Tibial nerve (tissue), 4 donors: ENCODE measurements around the gene PRSS36. TPM values are rescaled to one million over a fixed set of nuclear protein-coding genes. Genes with fewer than 3 reads are reported as not detected.

Experiments used
- DNase-seq, 2 donors: peaks; one replicate each; pipeline ENCODE4 v3.0.0-alpha.2; 2019; ENCODE audit warnings: low spot score in 2 of 2
- H3K27ac ChIP-seq, 4 donors: fragments of 200-600 bp; sonication (generic) in 3 of 4; one replicate each; pipeline ENCODE4 v1.5.1; 2017 to 2019; ENCODE audit warnings: mild to moderate bottlenecking in 1 of 4
- H3K27me3 ChIP-seq, 2 donors: fragments of 200-600 bp; sonication (generic) in 1 of 2; one replicate each; pipeline versions ENCODE4 v1.5.1 to v1.6.0; 2017 to 2019
- H3K36me3 ChIP-seq, 3 donors: fragments of 200-600 bp; sonication (generic); one replicate each; pipeline ENCODE4 v1.5.1; 2018 to 2019
- H3K4me1 ChIP-seq, 4 donors: fragments of 200-600 bp; sonication (generic) in 3 of 4; one replicate each; pipeline ENCODE4 v1.5.1; 2017 to 2019
- H3K4me3 ChIP-seq, 4 donors: fragments of 200-600 bp; sonication (generic) in 3 of 4; one replicate each; pipeline ENCODE4 v1.5.1; 2017 to 2019; ENCODE audit warnings: mild to moderate bottlenecking in 1 of 4, moderate library complexity in 1 of 4
- H3K9me3 ChIP-seq, 4 donors: fragments of 200-600 bp; sonication (generic) in 3 of 4; one replicate each; pipeline ENCODE4 v1.5.1; 2017 to 2019
- CTCF ChIP-seq, 5 experiments: fragments of 200-600 bp in 3 of 5; fragments of 450-650 bp in 2 of 5; sonication (generic) in 3 of 5; IDR thresholded peaks; one replicate each; pipeline ENCODE4 v1.5.1; 2016 to 2019; ENCODE audit warnings: antibody characterized with exemption in 5 of 5, mild to moderate bottlenecking in 3 of 5, moderate library complexity in 2 of 5
- EP300 ChIP-seq, 2 donors: sonication (generic); formaldehyde crosslinking; IDR thresholded peaks; one replicate each; pipeline ENCODE4 v1.6.1; 2017; ENCODE audit warnings: antibody characterized with exemption in 2 of 2, mild to moderate bottlenecking in 1 of 2
- POLR2A ChIP-seq, 2 donors: fragments of 450-650 bp; IDR thresholded peaks; one replicate each; pipeline ENCODE4 v1.6.1; 2017; ENCODE audit warnings: antibody characterized with exemption in 2 of 2, mild to moderate bottlenecking in 2 of 2, moderate library complexity in 2 of 2
- WGBS, 2 donors: methylation state at CpG; one replicate each; pipeline ENCODE4 v1.1.5; 2018; 5-methylcytosine and 5-hydroxymethylcytosine counted together
- total RNA-seq, 4 donors: library from RNA; depleted of rRNA; stranded (reverse); fragments of >200 nt; gene quantifications; one replicate each; pipeline ENCODE4 v1.1.0, GENCODE V29; 2016

The PRSS36 gene
- total RNA-seq, 4 donors from 2014 or later: 6.5 to 21.3 (median 10.8) TPM

- Histone ChIP-seq H3K27me3 (no peaks in the 10 kb centered on the region), H3K27ac (no peak overlapping the region), H3K4me3 (no peak overlapping the region), H3K9me3 (no peaks in the 10 kb centered on the region), H3K36me3 (peaks cover 7 to 99% (median 26%) of the 10 kb centered on the region in 3 donors), H3K4me1 (peaks cover 0 to 1% (median 0%) of the 10 kb centered on the region in 4 donors)
- DNase-seq: no peak
- no peak for TF ChIP-seq CTCF (IDR thresholded peaks at IDR 0.05)
- no peak for TF ChIP-seq POLR2A (IDR thresholded peaks at IDR 0.05)
- TF ChIP-seq EP300 (IDR thresholded peaks at IDR 0.05): no peak
- 80 to 82% methylated on average over 7 of the region's 7 CpGs for WGBS, 2 donors
Observed at GRCh38 chr16:31194898-31195297, 45.0 kb upstream of the PRSS36 start.

GRCh38 chr16:31193874-31194273 lies 44.0 kb upstream of the PRSS36 start:
- no peak overlapping the region for H3K27ac ChIP-seq
- no peaks in the 10 kb centered on the region for H3K4me1 ChIP-seq
- WGBS, 2 donors: 84 to 85% methylated on average over 2 of the region's 2 CpGs
- H3K36me3 ChIP-seq: peaks cover 7 to 99% (median 33%) of the 10 kb centered on the region in 3 donors
- no peaks in the 10 kb centered on the region for H3K9me3 ChIP-seq
- no peak for DNase-seq
- TF ChIP-seq POLR2A (IDR thresholded peaks at IDR 0.05): no peak
- no peaks in the 10 kb centered on the region for H3K27me3 ChIP-seq
- no peak overlapping the region for H3K4me3 ChIP-seq

DNA sequence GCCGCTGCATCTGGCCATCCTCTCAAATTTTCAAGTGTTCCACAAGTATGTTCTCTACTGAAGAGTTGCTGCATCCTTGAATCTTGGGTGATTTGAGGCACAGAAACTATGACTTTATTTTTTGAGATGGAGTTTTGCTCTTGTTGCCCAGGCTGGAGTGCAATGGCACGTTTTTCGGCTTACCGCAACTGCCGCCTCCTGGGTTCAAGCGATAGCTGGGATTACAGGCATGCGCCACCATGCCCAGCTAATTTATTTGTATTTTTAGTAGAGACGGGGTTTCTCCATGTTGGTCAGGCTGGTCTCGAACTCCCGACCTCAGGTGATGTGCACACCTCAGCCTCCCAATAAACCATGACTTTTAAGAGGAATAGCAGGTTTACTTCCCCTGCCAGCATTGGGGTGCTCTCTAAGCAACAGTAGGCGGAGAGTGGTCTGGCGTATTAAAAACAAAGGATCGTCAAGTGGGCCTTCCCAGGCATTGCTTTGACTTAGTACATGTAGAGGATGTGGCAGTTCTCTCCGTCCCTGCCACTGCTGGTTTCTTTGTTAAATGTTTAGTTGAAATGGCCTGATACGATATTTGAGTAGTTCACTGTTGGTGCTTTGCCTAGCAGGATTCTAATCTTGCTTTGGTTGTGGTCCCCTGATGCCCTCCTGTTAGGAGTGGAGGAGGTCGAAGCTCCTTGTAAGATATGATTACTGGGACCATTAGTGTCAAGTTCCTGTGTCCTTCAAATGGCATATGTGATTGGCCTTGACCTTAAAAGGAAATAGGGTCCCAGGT lies 43.2 kb upstream of the PRSS36 start:
- H3K36me3 ChIP-seq: peaks cover 7 to 100% (median 33%) of the 10 kb centered on the region in 3 donors
- no peaks in the 10 kb centered on the region for H3K4me1 ChIP-seq
- 84 to 88% methylated on average over 16 of the region's 16 CpGs for WGBS, 2 donors
- no peak for DNase-seq
- no peak overlapping the region for H3K27ac ChIP-seq
- H3K27me3 ChIP-seq: no peaks in the 10 kb centered on the region
- TF ChIP-seq POLR2A (IDR thresholded peaks at IDR 0.05): no peak
- no peak for TF ChIP-seq CTCF (IDR thresholded peaks at IDR 0.05)
- TF ChIP-seq EP300 (IDR thresholded peaks at IDR 0.05): no peak
- no peak overlapping the region for H3K4me3 ChIP-seq
- H3K9me3 ChIP-seq: no peaks in the 10 kb centered on the region

DNA sequence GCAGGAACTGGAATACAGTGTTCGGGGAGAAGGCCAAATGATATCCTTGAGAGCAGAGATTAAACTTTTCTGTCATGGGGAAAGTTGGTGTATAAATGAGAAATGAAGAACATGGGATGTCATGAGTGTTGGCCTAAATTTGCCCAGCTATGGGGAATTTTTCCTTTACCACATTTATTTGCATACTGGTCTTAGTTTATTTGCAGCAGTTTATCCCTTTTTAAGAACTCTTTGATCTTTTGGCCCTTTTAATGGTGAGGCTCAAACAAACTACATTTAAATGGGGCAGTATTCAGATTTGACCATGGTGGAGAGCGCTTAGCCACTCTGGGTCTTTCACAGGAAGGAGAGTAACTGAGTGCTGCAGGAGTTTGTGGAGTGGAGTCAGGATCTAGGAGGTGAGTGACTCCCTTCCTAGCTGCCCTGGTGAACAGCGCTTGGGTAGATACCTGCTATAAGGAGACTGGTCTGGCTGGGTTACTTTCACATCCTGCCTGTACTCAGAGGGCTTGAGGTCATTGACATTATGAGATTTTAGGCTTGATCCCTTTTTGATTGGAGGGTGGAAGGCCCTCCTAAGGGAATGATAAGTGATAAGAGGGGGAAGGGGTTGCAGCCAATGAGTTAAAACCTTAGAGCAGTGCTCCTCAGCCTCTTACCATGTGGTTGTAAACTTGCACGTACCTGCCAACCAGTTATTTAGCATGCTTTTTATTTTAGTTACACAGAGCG lies 42.0 kb upstream of the PRSS36 start:
- WGBS, 2 donors: 83 to 84% methylated on average over 5 of the region's 5 CpGs
- Histone ChIP-seq H3K36me3 (peaks cover 7 to 100% (median 37%) of the 10 kb centered on the region in 3 donors), H3K27me3 (no peaks in the 10 kb centered on the region), H3K4me3 (no peak overlapping the region), H3K9me3 (no peaks in the 10 kb centered on the region), H3K4me1 (peaks cover 0 to 10% (median 0%) of the 10 kb centered on the region in 4 donors), H3K27ac (no peak overlapping the region)
- TF ChIP-seq EP300 (IDR thresholded peaks at IDR 0.05): no peak
- no peak for TF ChIP-seq POLR2A (IDR thresholded peaks at IDR 0.05)
- no peak for TF ChIP-seq CTCF (IDR thresholded peaks at IDR 0.05)
- no peak for DNase-seq

DNA sequence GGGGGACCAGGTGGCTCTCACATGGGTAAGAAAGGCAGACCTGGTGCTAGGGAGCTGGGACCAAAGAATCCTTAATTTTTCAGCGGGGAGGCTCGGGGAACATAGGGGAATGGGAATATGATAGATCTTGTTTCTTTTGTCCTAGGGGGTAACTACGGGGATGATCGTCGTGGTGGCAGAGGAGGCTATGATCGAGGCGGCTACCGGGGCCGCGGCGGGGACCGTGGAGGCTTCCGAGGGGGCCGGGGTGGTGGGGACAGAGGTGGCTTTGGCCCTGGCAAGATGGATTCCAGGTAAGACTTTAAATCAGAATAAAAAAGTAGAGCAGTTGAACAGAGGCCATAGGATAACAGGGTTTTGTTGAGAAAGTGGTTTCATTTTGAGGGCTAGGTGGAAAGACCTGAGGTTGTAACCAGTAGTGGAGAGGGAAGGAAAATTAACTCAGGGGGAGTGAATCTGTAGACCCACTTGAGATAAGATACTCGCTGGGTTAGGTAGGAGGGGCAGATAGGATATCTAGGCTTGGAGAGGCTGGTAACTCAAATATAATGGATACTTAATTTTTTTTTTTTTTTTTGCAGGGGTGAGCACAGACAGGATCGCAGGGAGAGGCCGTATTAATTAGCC lies 41.1 kb upstream of the PRSS36 start:
- TF ChIP-seq CTCF (IDR thresholded peaks at IDR 0.05) (no peak), EP300 (IDR thresholded peaks at IDR 0.05) (no peak), POLR2A (IDR thresholded peaks at IDR 0.05) (no peak)
- H3K36me3 ChIP-seq: peaks cover 7 to 100% (median 45%) of the 10 kb centered on the region in 3 donors

More for the DNA sequence above, 41.1 kb upstream of the PRSS36 start:
- H3K4me1 ChIP-seq: peaks cover 0 to 19% (median 0%) of the 10 kb centered on the region in 4 donors
- DNase-seq: no peak
- H3K4me3 ChIP-seq: no peak overlapping the region
- no peaks in the 10 kb centered on the region for H3K27me3 ChIP-seq
- 92 to 95% methylated on average over 17 of the region's 17 CpGs for WGBS, 2 donors
- H3K27ac ChIP-seq: no peak overlapping the region
- no peaks in the 10 kb centered on the region for H3K9me3 ChIP-seq
